A673 (cell line): ENCODE results near the gene TERT. TPM values are rescaled to one million over a fixed set of nuclear protein-coding genes. Genes with fewer than 3 reads are reported as not detected.

Source experiments
- BruUV-seq: library from RNA; stranded (reverse); fragments of 400-500 nt; replicated peaks from 2 replicates; lab custom pipeline; 2021; lab: Mats Ljungman, UMichigan
- CTCF ChIA-PET: fragments of 300-600 bp; sonication (Branson Sonifier 250); formaldehyde crosslinking; loops from one replicate; lab custom pipeline; 2022; ENCODE audit warnings: antibody characterized with exemption; lab: Charles Lee
- POLR2A ChIA-PET: fragments of 300-600 bp; sonication (Branson Sonifier 250); formaldehyde crosslinking; loops from one replicate; lab custom pipeline; 2022; ENCODE audit warnings: antibody characterized with exemption; ENCODE audit not compliant: low non-redundant PET; lab: Charles Lee
- DNase-seq: peaks from one replicate; pipeline ENCODE4 v3.0.0-alpha.2; 2015; ENCODE audit warnings: low spot score
- H3K27ac ChIP-seq: fragments of 200-600 bp; sonication (generic); 2 replicates; pipeline ENCODE4 v1.5.1; 2016; ENCODE audit warnings: mixed run types, low read depth, mild to moderate bottlenecking, mixed read lengths, antibody characterized with exemption, low read length; ENCODE audit not compliant: poor library complexity, severe bottlenecking
- H3K27me3 ChIP-seq: fragments of 200-600 bp; sonication (generic); replicated peaks from 2 replicates; pipeline ENCODE4 v1.6.1; 2017; ENCODE audit warnings: mixed run types, low read depth, mild to moderate bottlenecking, mixed read lengths, antibody characterized with exemption, low read length; ENCODE audit not compliant: insufficient read depth, poor library complexity
- H3K36me3 ChIP-seq: fragments of 200-600 bp; sonication (generic); 2 replicates; pipeline ENCODE4 v1.6.1; 2016; ENCODE audit warnings: mixed run types, mild to moderate bottlenecking, mixed read lengths, antibody characterized with exemption, low read length; ENCODE audit not compliant: insufficient read depth, poor library complexity, severe bottlenecking
- H3K4me1 ChIP-seq: fragments of 200-600 bp; sonication (generic); 2 replicates; pipeline ENCODE4 v1.6.1; 2017; ENCODE audit warnings: mixed run types, mild to moderate bottlenecking, mixed read lengths, antibody characterized with exemption, low read length; ENCODE audit not compliant: insufficient read depth, poor library complexity, severe bottlenecking
- H3K4me3 ChIP-seq: fragments of 200-600 bp; sonication (generic); 2 replicates; pipeline ENCODE4 v1.5.1; 2016; ENCODE audit warnings: low read depth, mixed run types, mild to moderate bottlenecking, mixed read lengths, low read length; ENCODE audit not compliant: poor library complexity, severe bottlenecking
- H3K9me3 ChIP-seq: fragments of 200-600 bp; sonication (generic); 2 replicates; pipeline ENCODE4 v1.6.1; 2016; ENCODE audit warnings: mixed run types, low read depth, mild to moderate bottlenecking, mixed read lengths, antibody characterized with exemption, low read length; ENCODE audit not compliant: poor library complexity, severe bottlenecking
- CTCF ChIP-seq: fragments of 300-800, 200-600 bp; sonication (generic); conservative IDR thresholded peaks from 2 replicates; pipeline ENCODE4 v1.5.1; 2017; ENCODE audit warnings: low read depth, mild to moderate bottlenecking, antibody characterized with exemption, low read length, moderate library complexity, mixed read lengths
- EZH2 ChIP-seq: fragments of 200-600 bp; sonication (generic); IDR thresholded peaks from 2 replicates; pipeline ENCODE4 v1.6.1; 2017; ENCODE audit warnings: borderline replicate concordance, low read depth, mild to moderate bottlenecking, mixed read lengths, antibody characterized with exemption, low read length; ENCODE audit not compliant: poor library complexity, severe bottlenecking
- intact Hi-C: fragments of 100-400 bp; cut with micrococcal nuclease; formaldehyde crosslinking; loops from one replicate; pipeline ENCODE4 v1.10.0; 2022; ENCODE audit not compliant: unreplicated experiment
- total RNA-seq: library from RNA; stranded (reverse); gene quantifications from 2 replicates; pipeline ENCODE4 v1.2.3, GENCODE V29; 2021

TERT gene
- total RNA-seq, 1 experiment from 2014 or later, result 14.2 TPM

GRCh38 chr5:1298723-1299510, 4.0 kb upstream of the TERT start:
- DNase-seq, result no peak
- CTCF ChIA-PET, result no interaction called here
- peaks cover 5% of the 10 kb centered on the region for H3K4me1 ChIP-seq
- no TSS peak for BruUV-seq
- peaks cover 3% of the 10 kb centered on the region for H3K27me3 ChIP-seq
- TF ChIP-seq EZH2, result no peak
- no peak for TF ChIP-seq CTCF
- no peak overlapping the region for H3K27ac ChIP-seq
- intact Hi-C loops, result no loop called here
- no peaks in the 10 kb centered on the region for H3K9me3 ChIP-seq
- H3K4me3 ChIP-seq, result no peak overlapping the region
- POLR2A ChIA-PET, result no interaction called here
- H3K36me3 ChIP-seq, result no peaks in the 10 kb centered on the region

- Histone ChIP-seq H3K27ac (no peak overlapping the region), H3K4me1 (peaks cover 5% of the 10 kb centered on the region), H3K36me3 (no peaks in the 10 kb centered on the region), H3K27me3 (peaks cover 3% of the 10 kb centered on the region), H3K9me3 (no peaks in the 10 kb centered on the region), H3K4me3 (no peak overlapping the region)
- no peak for TF ChIP-seq EZH2
- TF ChIP-seq CTCF, result no peak
- no TSS peak for BruUV-seq
- ChIA-PET POLR2A (no interaction called here), CTCF (no interaction called here)
- no peak for DNase-seq
- intact Hi-C loops, result no loop called here
Measured at GRCh38 chr5:1298067-1298551, 3.2 kb upstream of the TERT start.

GRCh38 chr5:1297243-1297642, 2.4 kb upstream of the TERT start:
- no peaks in the 10 kb centered on the region for H3K9me3 ChIP-seq
- peaks cover 5% of the 10 kb centered on the region for H3K4me1 ChIP-seq
- POLR2A ChIA-PET, result no interaction called here
- peaks cover 3% of the 10 kb centered on the region for H3K27me3 ChIP-seq
- no peak for TF ChIP-seq EZH2
- no peak for TF ChIP-seq CTCF
- intact Hi-C loops, result no loop called here
- no peak overlapping the region for H3K4me3 ChIP-seq
- no peak for DNase-seq
- no TSS peak for BruUV-seq
- H3K36me3 ChIP-seq, result no peaks in the 10 kb centered on the region
- CTCF ChIA-PET, result no interaction called here
- H3K27ac ChIP-seq, result no peak overlapping the region
